Stimulated activated CD4-positive, alpha-beta T cell treated with anti-CD3 and anti-CD28 coated beads, Interleukin-15, amount 100 ng/mL, for 24 hours (primary cell): ENCODE data around the gene GOLGA6D.
"Not testable (repeated sequence)": the region's sequence is repeated elsewhere in the genome, so short reads cannot be mapped to it uniquely, and the experiment has no call there.

Experiments
- DNase-seq: peaks from one replicate; pipeline ENCODE4 v3.0.0-alpha.2; 2020

Gene GOLGA6D

GRCh38 chr15:75284152-75284551 is 1.5 kb downstream of the GOLGA6D start:
- not testable (repeated sequence) for DNase-seq

DNA sequence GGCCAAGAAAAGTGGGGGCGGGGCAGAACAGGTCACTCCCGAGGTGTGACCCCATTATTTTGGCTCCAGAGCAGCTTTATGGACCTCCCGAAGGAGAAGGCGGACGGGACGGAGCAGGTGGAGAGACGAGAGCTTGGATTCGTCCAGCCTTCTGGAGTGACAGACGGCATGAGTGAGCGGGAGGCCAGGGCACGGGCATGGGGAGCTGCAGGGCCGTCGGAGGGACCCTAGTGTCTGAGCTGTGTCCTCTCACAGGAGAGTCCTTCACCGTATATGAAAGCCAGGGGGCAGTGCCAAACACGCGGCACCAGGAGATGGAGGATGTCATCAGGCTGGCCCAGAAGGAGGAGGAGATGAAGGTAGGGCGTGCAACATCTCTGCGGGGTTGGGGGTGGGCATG is 11.0 kb downstream of the GOLGA6D start:
- not testable (repeated sequence) for DNase-seq

GRCh38 chr15:75298541-75299310 is 16.1 kb downstream of the GOLGA6D start:
- not testable (repeated sequence) for DNase-seq

DNA sequence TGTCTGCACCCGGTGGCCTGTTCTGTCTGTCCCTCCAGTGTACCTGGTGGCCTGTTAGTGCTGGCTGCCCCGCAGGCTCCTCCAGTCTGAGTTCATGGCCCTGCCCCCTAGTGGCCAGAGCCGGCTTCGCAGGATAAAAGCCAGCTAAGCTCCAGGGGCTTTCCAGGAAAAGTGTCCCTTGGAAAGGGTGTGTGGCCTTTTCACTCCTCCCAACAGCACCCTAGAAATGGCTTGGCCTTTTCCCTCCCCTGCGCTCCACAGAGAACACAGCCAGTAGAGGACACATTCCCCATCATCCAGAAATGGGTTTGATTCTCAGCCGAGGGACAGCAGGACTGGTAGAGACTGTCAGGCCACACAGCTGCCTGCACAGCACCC is 16.7 kb downstream of the GOLGA6D start:
- peak; percentile 71 for DNase-seq

DNA sequence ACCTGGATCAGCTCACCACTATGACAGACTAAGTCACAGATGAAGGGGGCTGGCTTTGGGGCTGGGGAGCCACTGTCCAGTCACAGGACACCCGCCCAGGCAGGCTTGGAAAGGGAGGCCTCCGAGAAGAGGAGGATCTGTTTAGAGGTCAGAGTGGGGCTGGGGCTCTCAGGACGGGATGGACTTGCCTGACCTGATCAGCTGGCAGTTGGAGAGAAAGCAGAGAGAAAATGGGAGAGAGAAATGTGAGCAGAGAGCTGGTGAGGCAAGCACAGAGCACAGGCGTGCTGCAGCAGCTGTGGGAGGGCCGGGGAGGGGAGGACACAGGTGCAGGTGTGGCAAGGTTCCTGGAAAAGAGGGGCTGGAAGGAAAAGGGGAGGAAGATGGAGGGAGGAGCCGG is 17.4 kb downstream of the GOLGA6D start:
- not testable (repeated sequence) for DNase-seq

DNA sequence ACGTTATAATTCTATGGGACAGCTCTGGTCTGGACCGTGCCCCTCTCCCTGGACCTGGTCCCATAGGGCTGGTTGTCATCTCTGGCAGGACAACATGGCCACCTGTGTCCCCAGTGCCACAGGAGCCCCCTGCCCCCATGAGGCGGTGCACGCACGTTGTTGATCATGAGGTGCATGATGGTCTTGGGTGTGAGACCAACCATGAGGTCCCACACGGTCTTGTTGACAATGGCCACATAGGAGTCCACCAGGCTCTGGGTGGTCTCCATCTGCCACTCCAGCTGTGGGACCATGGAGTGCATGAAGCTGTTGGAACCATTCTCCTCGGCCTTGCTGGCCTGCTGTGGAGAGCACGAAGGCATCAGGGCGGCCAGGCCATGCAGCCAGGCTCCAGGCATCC is 19.7 kb downstream of the GOLGA6D start:
- DNase-seq = no peak

DNA sequence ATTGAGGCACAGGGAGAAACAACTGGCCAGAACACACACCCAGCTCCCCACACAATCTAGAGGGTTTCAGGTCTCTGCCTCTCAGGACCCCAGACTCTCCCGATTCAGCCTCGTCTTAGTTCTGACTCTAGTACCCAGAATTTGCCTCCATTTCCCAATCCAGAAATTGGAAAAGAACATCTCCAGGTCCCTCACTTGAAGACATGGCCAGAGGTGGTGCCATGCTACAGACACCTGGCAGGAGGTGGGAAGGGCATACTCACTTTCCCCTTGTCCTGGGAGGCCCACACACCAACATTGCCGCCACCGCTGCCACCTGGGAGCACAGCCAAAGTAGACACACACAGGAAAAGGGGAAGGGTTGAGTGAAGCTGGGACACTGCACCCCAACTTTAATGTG is 20.1 kb downstream of the GOLGA6D start:
- not testable (repeated sequence) for DNase-seq

- no peak for DNase-seq
These were observed 23.6 kb downstream of the GOLGA6D start for GRCh38 chr15:75306188-75306587.

GRCh38 chr15:75307778-75308390 is 25.2 kb downstream of the GOLGA6D start:
- DNase-seq = peak; percentile 39

DNA sequence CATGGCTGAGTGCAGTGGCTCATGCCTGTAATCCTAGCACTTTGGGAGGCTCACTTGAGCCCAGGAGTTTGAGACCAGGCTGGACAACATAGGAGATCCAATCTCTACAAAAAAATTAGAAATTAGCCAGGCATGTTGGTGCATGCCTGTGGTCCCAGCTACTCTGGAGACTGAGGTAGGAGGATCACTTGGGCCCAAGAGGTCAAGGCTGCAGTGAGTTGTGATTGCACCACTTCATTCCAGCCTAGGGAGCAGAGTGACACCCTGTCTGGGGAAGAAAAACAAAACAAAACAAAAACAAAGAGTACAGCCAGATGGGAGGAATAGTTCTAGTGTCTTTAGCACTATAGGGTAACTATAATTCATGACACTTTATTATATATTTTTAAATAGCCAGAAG is 27.1 kb downstream of the GOLGA6D start:
- no peak for DNase-seq

GRCh38 chr15:75312548-75312947 is 29.9 kb downstream of the GOLGA6D start:
- not testable (repeated sequence) for DNase-seq

GRCh38 chr15:75313116-75313845 is 30.6 kb downstream of the GOLGA6D start:
- DNase-seq = no peak

- no peak for DNase-seq
These were observed 32.1 kb downstream of the GOLGA6D start for GRCh38 chr15:75314552-75315290.

- DNase-seq = not testable (repeated sequence)
These were observed 36.7 kb downstream of the GOLGA6D start for GRCh38 chr15:75319231-75319897.

GRCh38 chr15:75321711-75322110 is 39.1 kb downstream of the GOLGA6D start:
- no peak for DNase-seq

DNA sequence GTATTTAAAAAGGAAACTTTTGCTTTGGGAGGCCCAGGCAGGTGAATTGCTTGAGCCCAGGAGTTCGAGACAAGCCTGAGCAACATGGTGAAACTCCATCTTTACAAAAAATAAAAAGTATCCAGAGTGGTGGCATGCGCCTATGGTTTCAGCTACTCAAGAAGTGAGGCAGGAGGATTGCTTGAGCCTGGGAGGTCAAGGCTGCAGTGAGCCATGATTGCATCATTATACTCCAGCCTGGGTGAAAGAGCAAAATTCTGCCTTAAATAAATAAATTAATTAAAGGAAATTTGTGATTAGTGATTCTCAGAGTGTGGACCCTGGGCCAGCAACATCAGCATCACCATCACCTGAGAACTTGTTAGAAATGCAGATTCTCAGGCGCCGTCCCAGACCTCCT is 43.3 kb downstream of the GOLGA6D start:
- no peak for DNase-seq

GRCh38 chr15:75327005-75327404 is 44.4 kb downstream of the GOLGA6D start:
- DNase-seq = no peak

DNA sequence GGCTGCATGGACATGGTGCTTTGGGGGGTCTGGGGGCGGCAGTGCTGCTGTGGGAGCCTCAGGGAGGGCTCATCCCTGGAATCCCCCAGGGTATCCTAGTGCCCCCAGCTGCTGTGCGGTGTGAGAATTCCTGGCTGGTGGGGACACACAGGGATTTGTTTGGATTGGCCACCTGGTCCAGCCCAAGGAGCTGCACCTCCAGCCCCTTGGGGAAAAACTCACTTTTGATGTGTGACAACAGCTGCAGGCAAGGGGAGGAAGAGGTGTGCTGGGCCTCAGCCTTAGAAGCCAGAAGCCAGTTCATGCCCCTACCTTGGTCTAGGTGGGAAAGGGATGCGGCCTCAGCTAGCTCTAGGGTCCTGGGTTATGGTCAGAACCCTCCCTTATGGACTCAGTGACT is 44.9 kb downstream of the GOLGA6D start:
- DNase-seq = no peak

DNA sequence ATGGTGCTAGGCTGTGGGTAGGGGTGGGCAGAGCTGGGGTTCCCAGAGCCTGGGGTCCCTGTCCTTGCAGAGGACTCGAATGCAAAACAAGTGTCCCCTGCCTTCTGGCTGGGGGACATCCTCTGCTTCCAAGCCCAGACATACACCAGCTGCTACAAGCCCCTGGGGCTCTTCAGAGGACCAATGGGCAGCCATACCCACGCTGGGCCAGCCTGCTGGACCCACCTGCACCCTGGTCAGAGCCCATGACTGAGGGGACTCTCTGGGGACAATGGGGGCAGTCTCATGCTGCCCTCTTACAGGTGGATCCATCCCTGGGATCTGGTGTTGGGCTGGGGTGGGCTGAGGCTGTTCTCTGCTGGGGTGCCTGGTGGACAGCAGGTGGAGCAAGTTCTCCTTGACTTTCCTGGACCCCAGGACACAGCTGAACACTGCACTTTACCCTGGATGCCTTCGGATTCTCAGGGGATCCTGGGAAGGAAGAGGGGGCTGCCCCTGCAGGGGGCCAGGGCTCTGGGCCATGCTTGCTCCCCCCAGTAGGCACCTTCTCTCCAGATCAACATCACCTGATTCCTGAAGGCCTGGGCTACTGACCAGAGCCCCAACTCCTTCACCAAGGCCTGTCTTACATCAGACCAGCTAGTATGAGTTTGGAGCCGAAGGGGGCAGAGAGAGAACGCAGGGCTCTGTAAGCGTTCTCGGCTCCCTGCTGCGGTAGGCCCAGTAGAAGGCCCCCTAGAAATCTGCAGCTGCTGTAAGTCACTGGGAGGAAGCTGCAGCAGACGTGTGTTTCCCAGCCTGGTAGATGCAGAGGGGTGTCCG is 46.1 kb downstream of the GOLGA6D start:
- DNase-seq = no peak

DNA sequence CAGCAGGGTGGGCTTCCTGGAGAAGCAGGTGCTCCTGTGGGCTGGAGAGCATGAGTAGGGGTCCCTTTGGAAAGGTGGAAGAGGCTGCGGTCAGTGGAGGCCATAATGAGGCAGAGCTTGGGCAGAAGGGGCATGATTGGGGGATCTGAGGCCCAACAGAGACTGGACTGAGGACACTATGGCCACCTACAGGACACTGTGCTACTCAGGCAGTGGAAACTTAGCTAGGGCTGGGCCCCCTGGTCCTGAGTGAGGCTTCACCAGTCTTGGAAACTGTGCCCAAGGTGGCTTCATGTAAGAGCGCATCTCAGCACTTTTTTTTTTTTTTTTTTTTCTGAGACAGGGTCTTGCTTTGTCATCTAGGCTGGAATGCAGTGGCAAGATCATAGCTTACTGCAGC is 46.9 kb downstream of the GOLGA6D start:
- DNase-seq = no peak

- DNase-seq = not testable (repeated sequence)
These were observed 49.5 kb downstream of the GOLGA6D start for GRCh38 chr15:75332093-75332492.
